Suprapubic skin (tissue), 4 donors: Measurements from ENCODE around the gene FASN. TPM values are rescaled to one million over a fixed set of nuclear protein-coding genes. Genes with fewer than 3 reads are reported as not detected.

ENCODE experiments used
- DNase-seq, 2 donors: peaks; one replicate each; pipeline ENCODE4 v3.0.0-alpha.2; 2019; ENCODE audit warnings: low spot score in 2 of 2
- H3K27ac ChIP-seq: fragments of 200-600 bp; sonication (generic); one replicate; pipeline ENCODE4 v1.5.1; 2019
- H3K27me3 ChIP-seq: fragments of 200-600 bp; sonication (generic); one replicate; pipeline ENCODE4 v1.5.1; 2019
- H3K36me3 ChIP-seq: fragments of 200-600 bp; sonication (generic); one replicate; pipeline ENCODE4 v1.5.1; 2019
- H3K4me1 ChIP-seq: fragments of 200-600 bp; sonication (generic); one replicate; pipeline ENCODE4 v1.5.1; 2019
- H3K4me3 ChIP-seq: fragments of 200-600 bp; sonication (generic); one replicate; pipeline ENCODE4 v1.5.1; 2019; ENCODE audit warnings: mild to moderate bottlenecking
- H3K9me3 ChIP-seq: fragments of 200-600 bp; sonication (generic); one replicate; pipeline ENCODE4 v1.5.1; 2019
- EP300 ChIP-seq: sonication (generic); formaldehyde crosslinking; IDR thresholded peaks from one replicate; pipeline ENCODE4 v1.6.1; 2017; ENCODE audit warnings: antibody characterized with exemption
- POLR2A ChIP-seq, 2 donors: fragments of 450-650 bp; IDR thresholded peaks; one replicate each; pipeline ENCODE4 v1.6.1; 2017; ENCODE audit warnings: antibody characterized with exemption in 2 of 2, mild to moderate bottlenecking in 2 of 2, moderate library complexity in 2 of 2
- POLR2AphosphoS5 ChIP-seq, 3 donors: sonication (generic); formaldehyde crosslinking; IDR thresholded peaks; one replicate each; pipeline ENCODE4 v1.6.1; 2017; ENCODE audit warnings: antibody characterized with exemption in 3 of 3
- WGBS: methylation state at CpG from one replicate; pipeline ENCODE4 v1.1.5; 2018; 5-methylcytosine and 5-hydroxymethylcytosine counted together
- total RNA-seq, 4 donors: library from RNA; depleted of rRNA; stranded (reverse); fragments of >200 nt; gene quantifications; one replicate each; pipeline ENCODE4 v1.1.0, GENCODE V29; 2016
- TF ChIP-seq, protein P1 (sequence below), 2 donors: fragments of 200-600 bp in 1 of 2; fragments of 450-650 bp in 1 of 2; sonication (generic) in 1 of 2; IDR thresholded peaks; one replicate each; pipeline ENCODE4 v1.5.1; 2016 to 2019; ENCODE audit warnings: antibody characterized with exemption in 2 of 2, mild to moderate bottlenecking in 1 of 2, moderate library complexity in 1 of 2

Gene FASN
- total RNA-seq, 4 donors from 2014 or later = 278 to 464 (median 359) TPM

DNA sequence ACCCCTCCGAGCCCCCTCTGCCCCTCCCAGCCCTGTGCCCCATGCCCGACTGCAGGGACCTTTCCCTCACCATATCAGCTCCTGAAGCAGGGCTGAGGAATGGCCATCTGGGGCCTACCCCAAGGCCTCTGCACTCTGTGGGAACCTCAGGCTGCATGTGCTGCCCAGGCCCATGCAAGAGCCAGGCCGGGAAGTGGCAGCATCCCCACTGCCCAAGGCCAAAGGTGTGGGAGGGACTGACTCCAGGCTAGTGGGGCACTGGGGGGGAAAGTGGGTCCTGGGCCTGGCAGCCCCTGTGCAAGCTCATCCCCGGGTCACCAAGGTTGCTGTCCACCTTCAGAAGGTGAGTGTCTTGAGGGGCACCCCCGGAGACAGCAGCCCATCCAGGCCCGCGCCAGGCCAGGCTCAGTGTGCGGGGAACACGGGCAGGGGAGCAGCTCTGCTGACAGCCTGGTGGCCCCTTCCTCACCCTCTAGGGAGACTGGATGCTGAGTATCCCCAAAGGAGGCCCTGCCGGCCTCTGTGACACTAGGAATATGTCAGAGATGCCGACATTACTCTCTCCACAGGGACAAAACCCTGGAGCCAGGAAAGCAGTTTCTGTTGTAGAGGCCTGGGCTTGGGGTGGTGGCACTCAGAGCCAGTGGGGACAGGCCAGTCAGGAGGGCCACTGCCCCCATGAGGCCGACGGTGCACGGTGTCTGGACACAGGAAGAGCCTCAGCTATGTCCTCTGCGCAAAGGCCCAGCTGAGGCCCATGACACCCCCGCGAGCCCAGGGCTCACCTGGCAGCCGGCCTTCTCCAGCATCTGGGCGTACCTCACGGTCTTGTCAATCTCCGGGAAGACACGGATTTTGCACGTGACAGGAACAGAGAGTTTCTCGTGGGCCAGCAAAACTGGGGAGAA is 35.7 kb downstream of the FASN start:
- Histone ChIP-seq H3K4me1 (peaks cover 38% of the 10 kb centered on the region), H3K27ac (no peak overlapping the region), H3K27me3 (no peaks in the 10 kb centered on the region), H3K4me3 (no peak overlapping the region), H3K36me3 (peaks cover 66% of the 10 kb centered on the region), H3K9me3 (no peaks in the 10 kb centered on the region)
- TF ChIP-seq EP300 (no peak), POLR2AphosphoS5 (IDR thresholded peaks at IDR 0.05) (no peak), POLR2A (IDR thresholded peaks at IDR 0.05) (no peak)
- TF ChIP-seq, protein P1, sequence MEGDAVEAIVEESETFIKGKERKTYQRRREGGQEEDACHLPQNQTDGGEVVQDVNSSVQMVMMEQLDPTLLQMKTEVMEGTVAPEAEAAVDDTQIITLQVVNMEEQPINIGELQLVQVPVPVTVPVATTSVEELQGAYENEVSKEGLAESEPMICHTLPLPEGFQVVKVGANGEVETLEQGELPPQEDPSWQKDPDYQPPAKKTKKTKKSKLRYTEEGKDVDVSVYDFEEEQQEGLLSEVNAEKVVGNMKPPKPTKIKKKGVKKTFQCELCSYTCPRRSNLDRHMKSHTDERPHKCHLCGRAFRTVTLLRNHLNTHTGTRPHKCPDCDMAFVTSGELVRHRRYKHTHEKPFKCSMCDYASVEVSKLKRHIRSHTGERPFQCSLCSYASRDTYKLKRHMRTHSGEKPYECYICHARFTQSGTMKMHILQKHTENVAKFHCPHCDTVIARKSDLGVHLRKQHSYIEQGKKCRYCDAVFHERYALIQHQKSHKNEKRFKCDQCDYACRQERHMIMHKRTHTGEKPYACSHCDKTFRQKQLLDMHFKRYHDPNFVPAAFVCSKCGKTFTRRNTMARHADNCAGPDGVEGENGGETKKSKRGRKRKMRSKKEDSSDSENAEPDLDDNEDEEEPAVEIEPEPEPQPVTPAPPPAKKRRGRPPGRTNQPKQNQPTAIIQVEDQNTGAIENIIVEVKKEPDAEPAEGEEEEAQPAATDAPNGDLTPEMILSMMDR (IDR thresholded peaks at IDR 0.05) = no peak
- DNase-seq = no peak
- 88% methylated on average over 12 of the region's 24 CpGs for WGBS

DNA sequence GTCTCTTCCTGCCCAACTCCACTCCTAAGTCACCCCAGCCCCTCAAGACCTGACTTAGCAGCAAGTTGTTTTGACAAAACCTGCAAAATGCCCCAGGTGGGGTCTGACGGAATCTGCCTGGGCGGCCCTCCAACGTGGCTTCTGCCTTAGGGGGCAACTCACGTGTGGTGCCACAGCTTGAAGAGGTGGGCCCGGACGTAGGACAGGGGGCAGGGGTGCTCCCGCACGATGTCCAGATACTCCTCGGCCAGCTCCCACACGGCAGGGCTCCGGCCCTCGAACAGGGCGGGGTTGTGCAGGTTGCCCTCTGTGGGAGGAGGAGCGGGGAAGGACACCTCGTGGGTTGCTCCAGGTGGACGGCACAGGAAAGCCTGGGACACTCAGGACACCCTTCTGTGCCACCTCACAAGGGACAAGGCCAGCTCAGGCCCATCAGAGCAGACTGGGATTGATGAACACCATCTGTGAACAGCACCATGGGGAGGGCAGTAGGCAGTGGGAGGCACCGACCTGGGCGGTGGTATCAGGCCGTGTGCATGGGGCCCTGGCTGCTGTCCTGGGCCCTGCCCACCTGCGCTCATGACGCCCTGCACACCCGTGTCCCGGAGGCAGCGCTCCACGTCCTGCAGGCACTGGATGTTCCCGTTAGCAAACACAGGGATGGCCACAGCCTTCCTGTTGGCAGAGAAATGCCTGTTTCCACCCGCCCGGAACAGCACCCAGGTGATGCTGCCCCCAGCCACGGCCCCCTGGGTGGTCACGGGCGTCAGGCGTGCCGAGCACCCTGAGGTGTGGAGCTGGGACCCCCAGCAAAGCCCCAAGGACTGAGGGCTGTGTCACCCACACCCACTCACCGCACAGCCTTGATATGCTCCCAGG is 36.8 kb downstream of the FASN start:
- H3K4me3 ChIP-seq = no peak overlapping the region
- peaks cover 34% of the 10 kb centered on the region for H3K4me1 ChIP-seq
- no peaks in the 10 kb centered on the region for H3K27me3 ChIP-seq
- no peak for DNase-seq
- WGBS = 91% methylated on average over 13 of the region's 34 CpGs
- no peak overlapping the region for H3K27ac ChIP-seq
- no peaks in the 10 kb centered on the region for H3K9me3 ChIP-seq
- H3K36me3 ChIP-seq = peaks cover 76% of the 10 kb centered on the region
- no peak for TF ChIP-seq POLR2A (IDR thresholded peaks at IDR 0.05)
- no peak for TF ChIP-seq POLR2AphosphoS5 (IDR thresholded peaks at IDR 0.05)
- TF ChIP-seq, protein P1 (IDR thresholded peaks at IDR 0.05) = no peak
- no peak for TF ChIP-seq EP300

DNA sequence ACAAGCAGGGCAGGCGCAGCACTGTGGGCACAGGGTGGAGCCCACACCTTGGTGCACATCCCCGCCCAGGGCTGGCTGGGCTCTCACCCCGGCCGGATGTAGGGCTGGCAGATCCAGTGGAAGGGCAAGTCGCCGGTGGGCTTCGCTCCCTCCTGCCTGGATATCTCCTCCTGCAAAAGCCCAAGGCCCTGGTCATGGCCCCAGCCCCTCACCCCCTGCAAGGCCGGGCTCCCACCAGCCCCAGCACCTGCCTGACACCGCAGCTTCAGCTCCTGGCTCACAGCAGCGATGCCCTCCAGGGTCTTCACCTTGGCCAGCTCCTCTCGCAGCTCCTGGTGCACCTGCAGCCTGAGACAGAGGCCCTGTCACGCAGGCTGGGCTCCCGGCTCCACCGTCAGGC is 37.4 kb downstream of the FASN start:
- no peak for DNase-seq
- peaks cover 29% of the 10 kb centered on the region for H3K4me1 ChIP-seq
- H3K36me3 ChIP-seq = peaks cover 83% of the 10 kb centered on the region
- H3K9me3 ChIP-seq = no peaks in the 10 kb centered on the region
- no peaks in the 10 kb centered on the region for H3K27me3 ChIP-seq
- TF ChIP-seq POLR2AphosphoS5 (IDR thresholded peaks at IDR 0.05) (no peak), EP300 (no peak), POLR2A (IDR thresholded peaks at IDR 0.05) (no peak)
- TF ChIP-seq, protein P1 (IDR thresholded peaks at IDR 0.05) = no peak
- no peak overlapping the region for H3K4me3 ChIP-seq
- no peak overlapping the region for H3K27ac ChIP-seq
- 78% methylated on average over 6 of the region's 14 CpGs for WGBS

DNA sequence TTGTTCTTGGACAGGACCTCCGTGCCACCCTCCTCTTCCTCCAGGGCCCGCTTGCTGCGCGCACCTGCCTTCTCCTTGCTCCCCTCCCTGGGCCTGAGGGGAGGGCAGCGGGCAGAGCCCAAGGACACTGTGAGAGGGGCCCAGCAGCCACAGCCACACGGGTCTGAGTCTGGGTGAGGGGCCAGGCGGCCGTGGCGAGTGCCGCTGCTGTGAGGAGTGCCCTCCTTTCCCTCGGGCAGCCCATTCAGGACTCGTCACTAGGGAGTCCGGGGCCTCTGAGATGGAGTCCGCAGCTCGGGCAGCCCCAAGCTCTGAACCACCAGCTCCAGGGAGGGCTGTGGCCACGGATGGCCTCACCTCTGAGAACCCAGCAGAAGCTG is 38.0 kb downstream of the FASN start:
- H3K4me1 ChIP-seq = peaks cover 29% of the 10 kb centered on the region
- H3K9me3 ChIP-seq = no peaks in the 10 kb centered on the region
- H3K36me3 ChIP-seq = peaks cover 89% of the 10 kb centered on the region
- H3K4me3 ChIP-seq = no peak overlapping the region
- no peak overlapping the region for H3K27ac ChIP-seq
- DNase-seq = no peak
- H3K27me3 ChIP-seq = no peaks in the 10 kb centered on the region
- WGBS = 97% methylated on average over 6 of the region's 16 CpGs
- TF ChIP-seq EP300 = no peak
- no peak for TF ChIP-seq POLR2AphosphoS5 (IDR thresholded peaks at IDR 0.05)
- TF ChIP-seq POLR2A (IDR thresholded peaks at IDR 0.05) = no peak
- TF ChIP-seq, protein P1 (IDR thresholded peaks at IDR 0.05) = no peak
